T-cell (primary cell): Measurements from ENCODE around the gene RBM15B. TPM values are rescaled to one million over a fixed set of nuclear protein-coding genes. Genes with fewer than 3 reads are reported as not detected.

Source experiments
- ATAC-seq, 4 experiments: fragments of 200-7000 bp in 3 of 4; fragments of 150-1000 bp in 1 of 4; cut with Tn5 transposase; replicated peaks in 1 of 4; 1 replicate in 3 of 4; 2 replicates in 1 of 4; pipeline ENCODE4 v1.10.0; 2021; ENCODE audit warnings: moderate library complexity in 3 of 4, mild to moderate bottlenecking in 2 of 4, moderate number of reproducible peaks in 1 of 4
- CTCF ChIA-PET, 2 donors: fragments of 300-600 bp; sonication (Branson Sonifier 250); formaldehyde crosslinking; loops; one replicate each; lab custom pipeline; 2022; ENCODE audit warnings: antibody characterized with exemption in 2 of 2; lab: Charles Lee
- POLR2A ChIA-PET, 2 donors: fragments of 300-600 bp; sonication (Branson Sonifier 250); formaldehyde crosslinking; loops; one replicate each; lab custom pipeline; 2022; ENCODE audit warnings: antibody characterized with exemption in 2 of 2; lab: Charles Lee
- DNase-seq, 35 experiments: peaks; one replicate each; pipeline versions ENCODE4 v3.0.0 to v3.0.0-alpha.2; 2013 to 2023
- H3K27ac ChIP-seq: one replicate; pipeline ENCODE4 v1.5.1; 2013; ENCODE audit warnings: low read length
- H3K27me3 ChIP-seq, 2 experiments: replicated peaks in 1 of 2; 1 replicate in 1 of 2; 2 replicates in 1 of 2; pipeline versions ENCODE4 v1.6.1 to v1.7.0; 2013; ENCODE audit warnings: low read length in 1 of 2, mixed read lengths in 1 of 2; ENCODE audit not compliant: control insufficient read depth in 2 of 2, insufficient read depth in 2 of 2; ENCODE audit errors: extremely low read depth in 1 of 2
- H3K36me3 ChIP-seq, 2 donors: 1 replicate in 1 of 2; 2 replicates in 1 of 2; pipeline versions ENCODE4 v1.6.1 to v1.7.0; 2013; ENCODE audit warnings: low read length in 1 of 2; ENCODE audit not compliant: control insufficient read depth in 2 of 2, insufficient read depth in 1 of 2; ENCODE audit errors: extremely low read depth in 1 of 2
- H3K4me1 ChIP-seq, 2 experiments: 1 replicate in 1 of 2; 2 replicates in 1 of 2; pipeline versions ENCODE4 v1.6.1 to v1.7.0; 2013; ENCODE audit warnings: low read length in 2 of 2, mixed read lengths in 1 of 2; ENCODE audit not compliant: insufficient read depth in 2 of 2, control insufficient read depth in 1 of 2; ENCODE audit errors: extremely low read depth in 1 of 2
- H3K4me3 ChIP-seq, 2 donors: 1 replicate in 1 of 2; 2 replicates in 1 of 2; pipeline versions ENCODE4 v1.5.1 to v1.7.0; 2013; ENCODE audit warnings: mild to moderate bottlenecking in 2 of 2, low read length in 1 of 2, moderate library complexity in 1 of 2; ENCODE audit not compliant: control insufficient read depth in 1 of 2; ENCODE audit errors: extremely low read depth in 1 of 2
- H3K9me3 ChIP-seq: 2 replicates; pipeline ENCODE4 v1.7.0; 2013
- H3K27ac Mint-ChIP-seq, 2 donors: one replicate each; pipeline ENCODE4 v1.8.0; 2020 to 2021; ENCODE audit warnings: mild to moderate bottlenecking in 2 of 2, mixed read lengths in 2 of 2
- H3K27me3 Mint-ChIP-seq, 2 donors: one replicate each; pipeline ENCODE4 v1.8.0; 2021 to 2022; ENCODE audit warnings: mixed read lengths in 2 of 2
- H3K36me3 Mint-ChIP-seq: one replicate; pipeline ENCODE4 v1.8.0; 2021; ENCODE audit warnings: mixed read lengths
- H3K4me1 Mint-ChIP-seq, 3 donors: one replicate each; pipeline ENCODE4 v1.8.0; 2020 to 2022; ENCODE audit warnings: mixed read lengths in 3 of 3, mild to moderate bottlenecking in 1 of 3
- H3K4me3 Mint-ChIP-seq, 3 donors: one replicate each; pipeline ENCODE4 v1.8.0; 2020 to 2022; ENCODE audit warnings: mild to moderate bottlenecking in 3 of 3, mixed read lengths in 3 of 3, moderate library complexity in 3 of 3
- H3K9me3 Mint-ChIP-seq, 3 donors: one replicate each; pipeline ENCODE4 v1.8.0; 2020 to 2022; ENCODE audit warnings: mixed read lengths in 3 of 3
- WGBS: methylation state at CpG from one replicate; pipeline ENCODE4 v1.1.5; 2013; ENCODE audit warnings: missing lambda C conversion rate; ENCODE audit not compliant: insufficient coverage; 5-methylcytosine and 5-hydroxymethylcytosine counted together
- total RNA-seq, 35 experiments: library from RNA in 6 of 35; stranded (reverse) in 6 of 35; fragments of 120-200 nt in 1 of 35; gene quantifications; one replicate each; pipeline versions ENCODE4 v1.2.1 to v1.2.4 and lab custom pipeline; 2013 to 2026

RBM15B gene, protein sequence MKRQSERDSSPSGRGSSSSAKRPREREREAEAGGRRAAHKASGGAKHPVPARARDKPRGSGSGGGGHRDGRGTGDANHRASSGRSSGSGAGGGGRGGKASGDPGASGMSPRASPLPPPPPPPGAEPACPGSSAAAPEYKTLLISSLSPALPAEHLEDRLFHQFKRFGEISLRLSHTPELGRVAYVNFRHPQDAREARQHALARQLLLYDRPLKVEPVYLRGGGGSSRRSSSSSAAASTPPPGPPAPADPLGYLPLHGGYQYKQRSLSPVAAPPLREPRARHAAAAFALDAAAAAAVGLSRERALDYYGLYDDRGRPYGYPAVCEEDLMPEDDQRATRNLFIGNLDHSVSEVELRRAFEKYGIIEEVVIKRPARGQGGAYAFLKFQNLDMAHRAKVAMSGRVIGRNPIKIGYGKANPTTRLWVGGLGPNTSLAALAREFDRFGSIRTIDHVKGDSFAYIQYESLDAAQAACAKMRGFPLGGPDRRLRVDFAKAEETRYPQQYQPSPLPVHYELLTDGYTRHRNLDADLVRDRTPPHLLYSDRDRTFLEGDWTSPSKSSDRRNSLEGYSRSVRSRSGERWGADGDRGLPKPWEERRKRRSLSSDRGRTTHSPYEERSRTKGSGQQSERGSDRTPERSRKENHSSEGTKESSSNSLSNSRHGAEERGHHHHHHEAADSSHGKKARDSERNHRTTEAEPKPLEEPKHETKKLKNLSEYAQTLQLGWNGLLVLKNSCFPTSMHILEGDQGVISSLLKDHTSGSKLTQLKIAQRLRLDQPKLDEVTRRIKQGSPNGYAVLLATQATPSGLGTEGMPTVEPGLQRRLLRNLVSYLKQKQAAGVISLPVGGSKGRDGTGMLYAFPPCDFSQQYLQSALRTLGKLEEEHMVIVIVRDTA
- total RNA-seq = 10 to 100 TPM; 29.2 to 41.3 (median 38.4) TPM
- total RNA-seq (2013) = 25.4 TPM
- total RNA-seq (lab: John Stamatoyannopoulos, UW) = 103 to 230 (median 147) reads per million in 29 experiments

DNA sequence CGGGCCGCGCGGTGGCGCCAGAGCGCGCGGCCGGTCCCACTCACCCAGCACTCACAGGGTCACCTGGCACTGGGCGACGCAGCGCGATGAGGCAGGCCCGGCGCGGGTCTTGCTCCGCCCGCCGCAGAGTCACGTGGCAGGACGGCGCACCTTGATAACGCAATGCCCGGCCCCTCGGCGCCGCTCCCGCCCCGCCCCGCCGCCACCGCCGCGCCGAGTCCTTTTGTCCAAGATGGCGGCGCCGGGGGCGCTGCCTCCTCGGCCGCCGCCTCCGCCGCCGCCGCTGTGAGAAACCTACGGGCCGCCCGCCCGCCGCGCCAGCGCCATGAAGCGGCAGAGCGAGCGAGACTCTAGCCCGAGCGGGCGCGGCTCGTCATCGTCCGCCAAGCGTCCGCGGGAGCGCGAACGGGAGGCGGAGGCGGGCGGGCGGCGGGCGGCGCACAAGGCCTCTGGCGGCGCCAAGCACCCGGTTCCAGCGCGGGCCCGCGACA, at the start of gene RBM15B:
Gene RBM15B, plus strand, starts transcription at position 211 of the 491 bp plus-strand sequence. Its CDS starts 115 bp downstream, at position 326.
- DNase-seq (peak; percentile 92 to 99 (median 95)), ATAC-seq (peak; percentile 89 to 91 (median 91))
- Mint-ChIP-seq H3K27ac (peak within 1 kb of the TSS; percentile 83 to 85), H3K27me3 (no peaks in the 10 kb centered on the region), H3K4me1 (peaks cover 55 to 77% (median 74%) of the 10 kb centered on the region in 3 donors), H3K36me3 (peaks cover 29% of the 10 kb centered on the region), H3K9me3 (no peaks in the 10 kb centered on the region), H3K4me3 (peak within 1 kb of the TSS; percentile 74 to 81 (median 75))
- under 1% methylated on average over 78 of the region's 83 CpGs for whole genome bisulfite sequencing
- H3K27me3 ChIP-seq = no peaks in the 10 kb centered on the region
- H3K36me3 ChIP-seq = peaks cover 10 to 64% of the 10 kb centered on the region in 2 donors
- H3K9me3 ChIP-seq = no peaks in the 10 kb centered on the region
- H3K4me3 ChIP-seq = peak within 1 kb of the TSS; percentile 53 to 59
- peak within 1 kb of the TSS; percentile 75 for H3K27ac ChIP-seq
- CTCF ChIA-PET = no interaction called here
- POLR2A ChIA-PET = no interaction called here
- H3K4me1 ChIP-seq = peaks cover 21 to 78% of the 10 kb centered on the region in 2 experiments

DNA sequence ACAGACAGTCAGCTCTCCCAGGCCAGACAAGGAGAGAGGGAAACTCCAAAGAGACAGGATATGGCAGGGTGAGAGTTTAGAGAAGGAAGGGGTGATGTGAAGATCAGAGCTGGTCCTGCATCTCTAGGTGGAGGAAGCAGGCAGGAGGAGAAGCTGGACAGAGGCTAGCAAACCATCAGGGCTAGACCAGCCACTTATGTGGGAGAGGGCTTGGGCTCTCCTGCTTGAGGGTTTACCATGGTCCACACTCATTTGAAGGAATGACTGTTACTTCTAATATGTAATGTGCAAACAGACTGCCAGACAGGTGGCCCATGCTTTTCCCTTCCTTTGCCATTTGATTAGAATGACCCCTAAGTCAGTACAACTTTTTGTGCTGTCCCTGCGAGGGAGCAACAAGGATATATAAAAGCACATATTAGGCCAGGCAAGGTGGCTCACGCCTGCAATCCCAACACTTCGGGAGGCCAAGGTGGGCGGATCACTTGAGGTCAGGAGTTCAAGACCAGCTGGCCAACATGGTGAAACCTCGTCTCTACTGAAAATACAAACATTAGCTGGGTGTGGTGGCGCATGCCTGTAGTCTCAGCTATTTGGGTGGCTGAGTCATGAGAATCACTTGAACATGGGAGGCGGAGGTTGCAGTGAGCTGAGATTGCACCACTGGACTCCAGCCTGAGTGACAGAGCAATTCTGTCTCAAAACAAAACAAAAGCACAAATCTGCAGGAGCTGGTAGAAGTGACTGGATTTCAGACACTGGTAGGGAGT, 47.0 kb upstream of the RBM15B start:
- no peaks in the 10 kb centered on the region for H3K9me3 ChIP-seq
- no peak overlapping the region for H3K4me3 ChIP-seq
- H3K4me1 ChIP-seq = no peaks in the 10 kb centered on the region
- Mint-ChIP-seq H3K4me1 (no peaks in the 10 kb centered on the region), H3K36me3 (peaks cover 2% of the 10 kb centered on the region), H3K27me3 (peaks cover 0 to 1% of the 10 kb centered on the region in 2 donors), H3K9me3 (no peaks in the 10 kb centered on the region), H3K27ac (no peak overlapping the region), H3K4me3 (no peak overlapping the region)
- H3K27me3 ChIP-seq = no peaks in the 10 kb centered on the region
- WGBS = 91% methylated on average over 4 of the region's 7 CpGs
- DNase-seq (no peak), ATAC-seq (no peak)
- POLR2A ChIA-PET = no interaction called here
- H3K36me3 ChIP-seq = no peaks in the 10 kb centered on the region
- CTCF ChIA-PET = interaction anchor here in 1 of 2 donors (0.6 kb wide), 1 partner anchor 398 kb away, joined by 3 read pairs; no protein-coding TSS in a partner anchor
- H3K27ac ChIP-seq = no peak overlapping the region

GRCh38 chr3:51350751-51351150, 40.3 kb upstream of the RBM15B start:
- no peak for DNase-seq
- H3K9me3 Mint-ChIP-seq = no peaks in the 10 kb centered on the region
- H3K27ac Mint-ChIP-seq = no peak overlapping the region
- Histone ChIP-seq H3K4me1 (no peaks in the 10 kb centered on the region), H3K27ac (no peak overlapping the region), H3K9me3 (no peaks in the 10 kb centered on the region), H3K4me3 (no peak overlapping the region), H3K36me3 (no peaks in the 10 kb centered on the region), H3K27me3 (no peaks in the 10 kb centered on the region)
- H3K27me3 Mint-ChIP-seq = peaks cover 0 to 4% of the 10 kb centered on the region in 2 donors
- H3K4me1 Mint-ChIP-seq = peaks cover 3 to 5% (median 5%) of the 10 kb centered on the region in 3 donors
- no peak for ATAC-seq
- no CpG with 5 or more reads among the region's 1 CpG for WGBS
- H3K4me3 Mint-ChIP-seq = no peak overlapping the region
- H3K36me3 Mint-ChIP-seq = peaks cover 6% of the 10 kb centered on the region
- ChIA-PET POLR2A (no interaction called here), CTCF (no interaction called here)

DNA sequence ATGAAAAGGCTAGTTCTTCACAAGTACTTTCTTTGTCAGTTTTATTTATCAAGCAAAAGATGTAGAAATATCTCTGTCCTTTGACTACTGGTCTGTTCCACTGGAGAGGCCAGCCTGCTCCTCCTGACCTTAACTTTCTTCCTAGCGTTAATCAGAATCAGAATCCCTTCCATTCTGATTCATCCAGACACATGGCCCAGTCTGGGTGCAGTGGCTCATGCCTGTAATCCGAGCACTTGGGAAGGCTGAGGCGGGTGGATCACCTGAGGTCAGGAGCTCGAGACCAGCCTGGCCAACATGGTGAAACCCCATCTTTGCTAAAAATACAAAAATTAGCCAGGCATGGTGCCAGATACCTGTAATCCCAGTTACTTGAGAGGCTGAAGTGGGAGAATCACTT, 38.0 kb upstream of the RBM15B start:
- Mint-ChIP-seq H3K9me3 (no peaks in the 10 kb centered on the region), H3K27me3 (peaks cover 0 to 4% of the 10 kb centered on the region in 2 donors), H3K36me3 (peaks cover 6% of the 10 kb centered on the region), H3K4me3 (no peak overlapping the region), H3K27ac (no peak overlapping the region), H3K4me1 (peaks cover 3 to 5% (median 5%) of the 10 kb centered on the region in 3 donors)
- Histone ChIP-seq H3K9me3 (no peaks in the 10 kb centered on the region), H3K4me3 (no peak overlapping the region), H3K36me3 (no peaks in the 10 kb centered on the region), H3K27me3 (no peaks in the 10 kb centered on the region), H3K27ac (no peak overlapping the region), H3K4me1 (no peaks in the 10 kb centered on the region)
- WGBS = 88% methylated on average over 1 of the region's 4 CpGs
- no peak for DNase-seq
- no peak for ATAC-seq
- CTCF ChIA-PET = no interaction called here
- POLR2A ChIA-PET = no interaction called here

DNA sequence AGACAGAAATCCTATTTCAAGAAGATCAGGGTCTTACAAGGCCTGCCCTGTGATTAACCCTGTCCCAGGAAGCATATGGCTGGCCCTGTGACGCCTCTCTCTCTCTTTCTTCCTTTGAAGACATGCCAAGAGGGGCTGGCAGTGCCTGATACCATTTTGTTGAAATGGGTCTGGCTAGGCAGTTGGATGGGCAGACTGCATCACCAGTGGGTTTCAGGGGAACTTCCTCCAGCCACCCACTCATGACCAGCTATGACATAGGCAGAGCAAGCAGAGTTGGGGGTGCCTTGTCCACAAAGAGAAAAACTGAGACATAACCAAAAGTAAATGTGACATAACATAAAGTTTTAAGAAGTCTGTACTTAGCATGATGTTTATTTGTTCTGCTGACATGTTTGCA, 37.4 kb upstream of the RBM15B start:
- Mint-ChIP-seq H3K27ac (no peak overlapping the region), H3K9me3 (no peaks in the 10 kb centered on the region), H3K4me1 (peaks cover 3 to 5% (median 5%) of the 10 kb centered on the region in 3 donors), H3K36me3 (peaks cover 6% of the 10 kb centered on the region), H3K4me3 (no peak overlapping the region), H3K27me3 (peaks cover 0 to 4% of the 10 kb centered on the region in 2 donors)
- DNase-seq = no peak
- no peak for ATAC-seq
- H3K9me3 ChIP-seq = no peaks in the 10 kb centered on the region
- no peak overlapping the region for H3K4me3 ChIP-seq
- H3K36me3 ChIP-seq = no peaks in the 10 kb centered on the region
- no peaks in the 10 kb centered on the region for H3K4me1 ChIP-seq
- WGBS = 100% methylated on average over 1 of the region's 1 CpG
- H3K27ac ChIP-seq = no peak overlapping the region
- CTCF ChIA-PET = no interaction called here
- H3K27me3 ChIP-seq = no peaks in the 10 kb centered on the region
- POLR2A ChIA-PET = no interaction called here
